GM21390 (cell line): ENCODE data around the gene NSUN6.

Experiments used
- ATAC-seq: cut with Tn5 transposase; IDR thresholded peaks from one replicate; pipeline ENCODE4 v1.9.1; 2021; ENCODE audit not compliant: unreplicated experiment

Gene NSUN6

GRCh38 chr10:18505456-18506118, 145.8 kb downstream of the NSUN6 start:
- ATAC-seq: no peak

DNA sequence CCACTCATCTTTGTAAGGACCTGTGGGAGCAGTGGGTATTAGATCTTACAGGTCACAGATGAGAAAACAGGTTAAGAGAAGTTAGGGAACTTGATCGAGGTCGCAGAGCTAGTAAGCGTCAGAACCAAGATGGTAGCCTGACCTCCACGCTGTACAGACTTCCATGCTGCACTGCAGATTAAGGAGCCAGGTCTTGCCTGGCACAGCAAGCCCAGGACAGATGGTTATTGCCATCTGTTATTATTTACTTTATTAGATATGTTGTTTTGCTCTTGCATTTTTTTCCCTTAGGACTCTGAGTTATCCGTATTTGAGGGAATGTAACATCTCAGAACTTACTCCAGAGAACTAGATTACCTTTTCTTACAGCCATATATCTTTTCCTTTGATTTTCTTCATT, 147.2 kb downstream of the NSUN6 start:
- no peak for ATAC-seq

DNA sequence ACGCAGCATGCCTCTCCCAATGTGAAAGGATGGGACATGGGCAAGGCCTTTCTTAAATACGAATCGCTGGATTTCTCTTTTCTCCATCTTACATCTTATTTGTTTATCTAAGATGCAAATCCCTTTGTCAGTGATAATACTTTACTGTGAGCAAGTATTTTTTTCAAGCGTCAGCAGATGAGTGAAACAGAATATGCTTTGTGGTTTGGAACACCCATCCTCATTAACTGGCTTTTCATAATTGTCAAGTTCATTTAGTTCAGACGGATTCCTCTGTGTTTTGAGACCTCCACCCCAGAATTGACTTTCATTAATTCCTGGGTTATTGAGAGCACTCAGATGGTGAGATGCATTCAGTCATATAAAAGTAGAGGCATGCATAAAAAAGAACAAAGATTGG, 149.8 kb downstream of the NSUN6 start:
- ATAC-seq: no peak

- ATAC-seq: peak; percentile 96
Measured at GRCh38 chr10:18501198-18501597, 150.2 kb downstream of the NSUN6 start.

DNA sequence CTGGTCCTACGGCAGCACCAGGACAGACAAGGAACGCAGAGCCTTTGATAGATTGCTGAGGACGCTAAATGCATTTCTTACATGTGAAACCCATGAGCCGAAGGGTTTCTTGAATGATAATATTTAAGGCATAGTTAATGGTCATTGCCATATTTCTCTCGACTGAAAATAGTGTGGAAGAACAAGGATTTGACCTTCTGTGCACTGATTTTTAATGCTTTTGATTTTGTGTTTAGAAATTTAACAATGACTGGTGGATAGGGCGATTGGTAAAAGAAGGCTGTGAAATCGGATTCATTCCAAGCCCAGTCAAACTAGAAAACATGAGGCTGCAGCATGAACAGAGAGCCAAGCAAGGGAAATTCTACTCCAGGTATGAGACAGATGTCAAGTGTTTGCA, 150.8 kb downstream of the NSUN6 start:
- ATAC-seq: no peak

- no peak for ATAC-seq
Measured at GRCh38 chr10:18498998-18499397, 152.4 kb downstream of the NSUN6 start.

DNA sequence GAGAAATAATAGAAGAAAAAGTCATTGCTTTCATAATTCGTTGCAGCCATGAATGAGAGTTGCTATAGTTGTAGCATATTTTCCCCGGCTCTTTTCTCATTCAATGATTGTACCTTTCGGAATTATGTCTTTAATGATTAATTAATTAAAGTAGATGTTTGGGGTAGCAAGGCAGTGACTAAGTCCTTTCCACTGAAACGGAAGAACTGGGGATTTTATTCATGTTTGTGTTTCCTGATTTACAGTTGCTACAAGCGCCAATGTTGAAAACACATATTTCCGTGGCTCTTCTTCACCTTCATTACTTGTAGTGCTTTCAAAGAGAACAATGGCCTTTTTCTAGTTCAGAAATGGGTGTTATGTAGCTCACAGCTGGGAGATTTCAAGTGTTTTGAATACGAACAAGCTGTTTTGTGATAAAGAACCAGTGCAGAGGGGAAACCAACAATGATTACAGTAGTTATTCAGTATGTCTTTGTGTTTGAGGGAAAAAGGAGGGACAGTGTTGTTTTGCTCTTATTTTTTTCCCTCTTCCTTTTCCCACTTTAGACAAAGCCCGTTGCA, 153.5 kb downstream of the NSUN6 start:
- no peak for ATAC-seq
